Measurements from ENCODE around the gene MAPK12. TPM values are rescaled to one million over a fixed set of nuclear protein-coding genes. Genes with fewer than 3 reads are reported as not detected.

The MAPK12 gene
- total RNA-seq, 4 donors from 2014 or later = 1.2 to 37.1 (median 5.4) TPM

GRCh38 chr22:50278956-50279619 lies 17.6 kb upstream of the MAPK12 start:
- no peak overlapping the region for H3K27ac ChIP-seq
- no peak for DNase-seq
- no peaks in the 10 kb centered on the region for H3K9me3 ChIP-seq
- no peaks in the 10 kb centered on the region for H3K27me3 ChIP-seq
- peaks cover 0 to 8% (median 0%) of the 10 kb centered on the region in 4 donors for H3K4me1 ChIP-seq
- TF ChIP-seq POLR2A (IDR thresholded peaks at IDR 0.05) = no peak
- TF ChIP-seq, protein P1, sequence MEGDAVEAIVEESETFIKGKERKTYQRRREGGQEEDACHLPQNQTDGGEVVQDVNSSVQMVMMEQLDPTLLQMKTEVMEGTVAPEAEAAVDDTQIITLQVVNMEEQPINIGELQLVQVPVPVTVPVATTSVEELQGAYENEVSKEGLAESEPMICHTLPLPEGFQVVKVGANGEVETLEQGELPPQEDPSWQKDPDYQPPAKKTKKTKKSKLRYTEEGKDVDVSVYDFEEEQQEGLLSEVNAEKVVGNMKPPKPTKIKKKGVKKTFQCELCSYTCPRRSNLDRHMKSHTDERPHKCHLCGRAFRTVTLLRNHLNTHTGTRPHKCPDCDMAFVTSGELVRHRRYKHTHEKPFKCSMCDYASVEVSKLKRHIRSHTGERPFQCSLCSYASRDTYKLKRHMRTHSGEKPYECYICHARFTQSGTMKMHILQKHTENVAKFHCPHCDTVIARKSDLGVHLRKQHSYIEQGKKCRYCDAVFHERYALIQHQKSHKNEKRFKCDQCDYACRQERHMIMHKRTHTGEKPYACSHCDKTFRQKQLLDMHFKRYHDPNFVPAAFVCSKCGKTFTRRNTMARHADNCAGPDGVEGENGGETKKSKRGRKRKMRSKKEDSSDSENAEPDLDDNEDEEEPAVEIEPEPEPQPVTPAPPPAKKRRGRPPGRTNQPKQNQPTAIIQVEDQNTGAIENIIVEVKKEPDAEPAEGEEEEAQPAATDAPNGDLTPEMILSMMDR (IDR thresholded peaks at IDR 0.05) = no peak
- H3K36me3 ChIP-seq = peaks cover 0 to 95% (median 0%) of the 10 kb centered on the region in 3 donors
- H3K4me3 ChIP-seq = no peak overlapping the region

DNA sequence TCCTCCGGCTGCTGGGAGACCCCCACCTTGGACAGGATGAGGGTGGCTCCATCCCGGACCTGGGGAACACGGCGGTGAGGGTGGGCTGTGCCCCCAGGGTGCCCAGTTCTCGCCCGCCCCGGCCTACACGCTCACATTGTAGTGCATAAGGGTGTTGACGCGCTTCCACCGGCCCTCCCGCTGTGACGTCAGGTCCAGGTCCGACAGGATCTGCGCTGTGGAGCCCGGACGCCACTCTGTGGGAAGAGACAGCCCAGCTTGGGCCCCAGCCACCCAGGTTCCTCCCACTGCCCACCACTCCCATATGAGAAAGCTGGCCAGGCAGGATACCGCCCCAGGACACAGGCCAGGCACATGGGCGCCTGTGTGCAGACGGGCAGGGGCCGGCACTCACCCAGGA lies 17.0 kb upstream of the MAPK12 start:
- no peaks in the 10 kb centered on the region for H3K27me3 ChIP-seq
- H3K9me3 ChIP-seq = no peaks in the 10 kb centered on the region
- DNase-seq = no peak
- peaks cover 0 to 8% (median 0%) of the 10 kb centered on the region in 4 donors for H3K4me1 ChIP-seq
- TF ChIP-seq, protein P1 (IDR thresholded peaks at IDR 0.05) = no peak
- TF ChIP-seq POLR2A (IDR thresholded peaks at IDR 0.05) = no peak
- no peak overlapping the region for H3K4me3 ChIP-seq
- no peak overlapping the region for H3K27ac ChIP-seq
- H3K36me3 ChIP-seq = peaks cover 0 to 91% (median 0%) of the 10 kb centered on the region in 3 donors

GRCh38 chr22:50277761-50278160 lies 16.3 kb upstream of the MAPK12 start:
- DNase-seq = no peak
- H3K27me3 ChIP-seq = no peaks in the 10 kb centered on the region
- H3K4me1 ChIP-seq = peaks cover 0 to 4% (median 0%) of the 10 kb centered on the region in 4 donors
- no peaks in the 10 kb centered on the region for H3K9me3 ChIP-seq
- no peak overlapping the region for H3K4me3 ChIP-seq
- TF ChIP-seq POLR2A (IDR thresholded peaks at IDR 0.05) = no peak
- TF ChIP-seq, protein P1 (IDR thresholded peaks at IDR 0.05) = no peak
- H3K36me3 ChIP-seq = peaks cover 0 to 84% (median 0%) of the 10 kb centered on the region in 3 donors
- no peak overlapping the region for H3K27ac ChIP-seq

DNA sequence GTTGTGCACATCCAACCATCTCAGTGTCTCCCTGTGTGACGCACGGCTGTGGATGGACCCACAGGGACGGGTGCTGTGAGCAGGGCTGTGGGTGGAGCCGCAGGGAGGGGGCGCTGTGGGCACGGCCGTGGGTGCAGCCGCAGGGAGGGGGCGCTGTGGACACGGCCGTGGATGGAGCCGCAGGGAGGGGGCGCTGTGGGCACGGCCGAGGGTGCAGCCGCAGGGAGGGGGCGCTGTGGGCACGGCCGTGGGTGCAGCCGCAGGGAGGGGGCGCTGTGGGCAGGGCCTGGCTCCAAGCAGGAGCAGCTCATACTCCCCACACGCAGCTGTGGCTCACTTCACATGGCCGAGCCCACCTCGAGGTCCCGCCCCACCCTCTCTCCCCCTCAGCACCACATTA lies 14.7 kb upstream of the MAPK12 start:
- Histone ChIP-seq H3K4me1 (peaks cover 4 to 14% (median 9%) of the 10 kb centered on the region in 4 donors), H3K4me3 (no peak overlapping the region), H3K9me3 (no peaks in the 10 kb centered on the region), H3K27me3 (no peaks in the 10 kb centered on the region), H3K36me3 (peaks cover 0 to 68% (median 0%) of the 10 kb centered on the region in 3 donors), H3K27ac (peak overlapping the region in 2 of 4 donors; percentile 38 to 49)
- DNase-seq = peak; percentile 56 to 93 (median 82)
- TF ChIP-seq, protein P1 (IDR thresholded peaks at IDR 0.05) = peak in 5 of 6 experiments; percentile 22 to 69 (median 35)
- no peak for TF ChIP-seq POLR2A (IDR thresholded peaks at IDR 0.05)

- Histone ChIP-seq H3K4me3 (no peak overlapping the region), H3K36me3 (peaks cover 0 to 61% (median 0%) of the 10 kb centered on the region in 3 donors), H3K27ac (peak overlapping the region in 1 of 4 donors; percentile 49), H3K4me1 (peaks cover 7 to 21% (median 16%) of the 10 kb centered on the region in 4 donors), H3K27me3 (no peaks in the 10 kb centered on the region), H3K9me3 (no peaks in the 10 kb centered on the region)
- no peak for TF ChIP-seq POLR2A (IDR thresholded peaks at IDR 0.05)
- TF ChIP-seq, protein P1 (IDR thresholded peaks at IDR 0.05) = no peak
- DNase-seq = no peak
Measured at GRCh38 chr22:50275181-50276055, 13.9 kb upstream of the MAPK12 start.

All from Peyer's patch (tissue), 4 donors.